Parathyroid adenoma (tissue), 2 donors: ENCODE results near the gene SLC35B3.

Experiments
- H2AFZ ChIP-seq: fragments of 300-600 bp; sonication (generic); one replicate; pipeline ENCODE4 v1.7.0; 2017; ENCODE audit warnings: antibody characterized with exemption, mild to moderate bottlenecking
- H3K27ac ChIP-seq: fragments of 300-600 bp; sonication (generic); one replicate; pipeline ENCODE4 v1.7.0; 2017
- H3K27me3 ChIP-seq: fragments of 300-600 bp; sonication (generic); one replicate; pipeline ENCODE4 v1.7.0; 2017; ENCODE audit warnings: low read length; ENCODE audit not compliant: control insufficient read depth, insufficient read depth
- H3K36me3 ChIP-seq: fragments of 300-600 bp; sonication (generic); one replicate; pipeline ENCODE4 v1.7.0; 2017; ENCODE audit warnings: low read length; ENCODE audit not compliant: control insufficient read depth, insufficient read depth
- H3K4me1 ChIP-seq: fragments of 300-600 bp; sonication (generic); one replicate; pipeline ENCODE4 v1.7.0; 2017; ENCODE audit warnings: control low read depth
- H3K4me2 ChIP-seq: fragments of 300-600 bp; sonication (generic); one replicate; pipeline ENCODE4 v1.7.0; 2017; ENCODE audit warnings: low read length
- H3K4me3 ChIP-seq: fragments of 300-600 bp; sonication (generic); one replicate; pipeline ENCODE4 v1.7.0; 2017; ENCODE audit warnings: low read depth, low read length
- H3K79me2 ChIP-seq: fragments of 300-600 bp; sonication (generic); one replicate; pipeline ENCODE4 v1.7.0; 2017; ENCODE audit warnings: control low read depth
- H3K9ac ChIP-seq: fragments of 300-600 bp; sonication (generic); one replicate; pipeline ENCODE4 v1.7.0; 2017; ENCODE audit warnings: mild to moderate bottlenecking
- H3K9me3 ChIP-seq: fragments of 300-600 bp; sonication (generic); one replicate; pipeline ENCODE4 v1.7.0; 2017; ENCODE audit warnings: low read length; ENCODE audit not compliant: control insufficient read depth
- CTCF ChIP-seq: fragments of 300-600 bp; sonication (generic); IDR thresholded peaks from one replicate; pipeline ENCODE4 v1.7.0; 2017; ENCODE audit warnings: antibody characterized with exemption, mild to moderate bottlenecking
- donor health status: primary hyperparathyroidism.

Gene SLC35B3

DNA sequence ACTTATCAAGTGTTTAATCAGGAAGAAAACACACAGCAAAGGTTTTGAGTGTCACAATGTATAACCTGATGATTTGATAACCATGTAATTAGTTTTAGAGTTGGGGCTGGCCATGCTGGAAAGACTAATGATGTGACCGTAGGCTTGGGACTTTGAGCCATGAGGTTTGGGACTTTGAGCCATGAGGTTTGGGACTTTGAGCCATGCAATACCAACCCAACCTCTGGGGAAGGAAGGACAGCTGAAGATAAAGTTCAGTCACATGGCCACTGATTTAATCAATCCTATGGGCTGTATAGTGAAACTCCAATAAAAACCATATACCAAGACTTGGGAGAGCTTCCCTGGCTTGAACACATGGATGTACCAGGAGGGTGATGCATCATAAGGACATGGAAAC lies 32.8 kb downstream of the SLC35B3 start:
- no peaks in the 10 kb centered on the region for H3K79me2 ChIP-seq
- no peak overlapping the region for H3K4me2 ChIP-seq
- H3K4me1 ChIP-seq = no peaks in the 10 kb centered on the region
- H3K4me3 ChIP-seq = no peak overlapping the region
- no peaks in the 10 kb centered on the region for H3K9me3 ChIP-seq
- no peak overlapping the region for H3K9ac ChIP-seq
- no peak overlapping the region for H3K27ac ChIP-seq
- TF ChIP-seq CTCF = no peak
- H3K36me3 ChIP-seq = no peaks in the 10 kb centered on the region
- no peak overlapping the region for H2AFZ ChIP-seq
- no peaks in the 10 kb centered on the region for H3K27me3 ChIP-seq

- Histone ChIP-seq H3K4me3 (no peak overlapping the region), H3K36me3 (no peaks in the 10 kb centered on the region), H3K27ac (no peak overlapping the region), H3K79me2 (no peaks in the 10 kb centered on the region), H3K27me3 (no peaks in the 10 kb centered on the region), H3K4me1 (no peaks in the 10 kb centered on the region), H2AFZ (no peak overlapping the region), H3K4me2 (no peak overlapping the region), H3K9ac (no peak overlapping the region), H3K9me3 (no peaks in the 10 kb centered on the region)
- no peak for TF ChIP-seq CTCF
Observed at GRCh38 chr6:8400663-8401062, 34.7 kb downstream of the SLC35B3 start.

DNA sequence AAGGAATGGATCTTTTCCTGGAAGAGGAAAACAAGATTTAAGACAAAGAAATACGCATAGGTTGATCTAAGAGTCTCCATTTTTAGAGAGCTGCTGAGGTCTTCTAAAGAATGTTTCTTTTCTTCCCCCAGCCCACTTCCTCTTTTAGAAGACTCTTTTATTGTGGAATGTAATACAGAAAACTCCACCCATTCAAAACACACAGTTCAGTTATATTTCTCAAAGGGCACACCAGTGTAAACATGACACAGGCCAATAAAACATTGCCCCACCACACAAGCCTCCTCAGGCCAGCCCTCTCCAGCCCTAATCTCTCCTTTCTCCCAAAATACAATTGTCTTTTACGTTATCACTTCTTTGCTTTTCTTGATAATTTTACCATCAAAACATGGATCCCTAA lies 42.8 kb downstream of the SLC35B3 start:
- Histone ChIP-seq H3K27me3 (no peaks in the 10 kb centered on the region), H3K9ac (no peak overlapping the region), H3K36me3 (no peaks in the 10 kb centered on the region), H3K4me1 (no peaks in the 10 kb centered on the region), H3K9me3 (no peaks in the 10 kb centered on the region), H3K79me2 (no peaks in the 10 kb centered on the region), H3K4me3 (no peak overlapping the region), H3K4me2 (no peak overlapping the region), H3K27ac (no peak overlapping the region), H2AFZ (no peak overlapping the region)
- no peak for TF ChIP-seq CTCF

DNA sequence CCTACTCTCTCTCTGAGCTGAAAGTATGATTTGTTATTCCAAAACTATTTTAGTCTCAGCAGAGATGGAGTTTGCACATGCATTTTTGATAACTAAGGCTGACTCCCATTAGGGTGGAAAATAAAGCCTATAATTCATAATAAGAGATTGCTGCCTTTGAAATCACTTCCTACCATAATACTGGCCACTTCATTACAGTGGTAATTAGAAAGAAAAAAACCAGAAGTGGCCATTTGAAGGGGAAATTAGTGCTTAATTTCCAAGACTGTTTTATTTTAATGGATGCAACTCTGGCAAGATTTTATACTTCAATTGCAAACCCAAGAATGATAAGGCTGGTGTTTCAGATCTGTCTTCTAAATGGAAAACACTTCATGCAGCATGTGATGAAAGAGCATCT lies 43.4 kb downstream of the SLC35B3 start:
- no peak for TF ChIP-seq CTCF
- Histone ChIP-seq H3K9ac (no peak overlapping the region), H3K4me3 (no peak overlapping the region), H3K79me2 (no peaks in the 10 kb centered on the region), H3K36me3 (no peaks in the 10 kb centered on the region), H3K4me2 (no peak overlapping the region), H3K27ac (no peak overlapping the region), H3K4me1 (no peaks in the 10 kb centered on the region), H2AFZ (no peak overlapping the region), H3K27me3 (no peaks in the 10 kb centered on the region), H3K9me3 (no peaks in the 10 kb centered on the region)

DNA sequence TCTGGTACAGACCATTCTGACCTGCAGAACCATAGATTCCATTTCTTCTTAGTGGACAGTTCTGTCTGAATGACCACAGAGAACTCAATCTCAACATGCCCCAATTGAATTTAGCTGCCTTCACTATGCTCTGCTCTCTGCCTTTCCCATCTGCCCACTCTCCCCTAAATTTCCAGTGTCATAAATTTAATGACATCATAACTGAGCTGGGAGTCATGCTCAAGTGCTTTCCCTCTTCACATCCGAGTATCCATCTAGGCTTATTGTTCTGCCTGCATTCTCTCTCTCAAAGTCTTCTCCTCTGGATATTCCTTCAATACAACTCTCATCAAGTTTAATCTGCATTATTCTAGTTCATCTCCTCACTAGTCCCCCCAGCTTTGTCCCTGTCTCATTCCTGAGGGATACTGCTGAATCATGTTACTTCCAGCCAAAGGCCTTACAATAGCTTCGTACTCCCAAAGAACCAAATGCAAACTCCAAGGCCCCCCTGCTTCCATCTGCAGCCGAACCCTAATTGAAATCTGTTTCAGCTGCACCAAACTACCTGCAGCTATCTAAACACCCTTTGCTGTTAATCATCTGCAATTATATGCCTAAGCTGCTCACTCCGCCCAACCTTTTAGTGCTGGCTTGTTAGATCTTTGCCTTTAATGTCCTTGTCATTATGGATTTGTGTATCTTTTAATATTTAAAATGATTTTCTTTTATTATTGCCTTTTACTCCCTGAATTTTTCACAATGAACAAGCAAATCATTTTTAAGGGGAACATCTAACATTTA lies 46.1 kb downstream of the SLC35B3 start:
- no peak overlapping the region for H3K9ac ChIP-seq
- no peak overlapping the region for H3K4me3 ChIP-seq
- no peak overlapping the region for H3K27ac ChIP-seq
- no peaks in the 10 kb centered on the region for H3K36me3 ChIP-seq
- H3K4me2 ChIP-seq = no peak overlapping the region
- no peak for TF ChIP-seq CTCF
- no peaks in the 10 kb centered on the region for H3K4me1 ChIP-seq
- no peak overlapping the region for H2AFZ ChIP-seq
- H3K27me3 ChIP-seq = no peaks in the 10 kb centered on the region
- no peaks in the 10 kb centered on the region for H3K79me2 ChIP-seq
- no peaks in the 10 kb centered on the region for H3K9me3 ChIP-seq
